ENCODE data around the gene SAT1. TPM values are rescaled to one million over a fixed set of nuclear protein-coding genes. Genes with fewer than 3 reads are reported as not detected.
"Not testable (repeated sequence)": the region's sequence is repeated elsewhere in the genome, so short reads cannot be mapped to it uniquely, and the experiment has no call there.

The SAT1 gene
- total RNA-seq (2014; rRNA removed; shearing (Covaris generic)): 480 and 515 TPM in 2 replicates
- 235 and 261 TPM in 2 replicates for polyA plus RNA-seq (2015; cell fraction: cytosol; rRNA removed)
- 8,783 and 10,421 TPM in 2 replicates for polyA plus RNA-seq (2015; cell fraction: nucleus; rRNA removed)

GRCh38 chrX:23782863-23783588 lies at the start of gene SAT1:
SAT1 (plus strand) TSS chrX:23783173; CDS start chrX:23783352, 179 bp downstream.
- in situ Hi-C loops (cut with HindIII; ENCODE audit: low pct_unique_long_range_greater_than_20kb, low sequenced_read_pairs): no loop called here
- peak; percentile 96 for DNase-seq (ENCODE audit: low read depth, low spot score)

GRCh38 chrX:23736030-23736429 lies 46.9 kb upstream of the SAT1 start:
- DNase-seq (ENCODE audit: low read depth, low spot score): no peak
- in situ Hi-C loops (cut with HindIII; ENCODE audit: low pct_unique_long_range_greater_than_20kb, low sequenced_read_pairs): no loop called here

GRCh38 chrX:23737413-23737812 lies 45.6 kb upstream of the SAT1 start:
- no peak for DNase-seq (ENCODE audit: low read depth, low spot score)
- in situ Hi-C loops (cut with HindIII; ENCODE audit: low pct_unique_long_range_greater_than_20kb, low sequenced_read_pairs): no loop called here

- in situ Hi-C loops (cut with HindIII; ENCODE audit: low pct_unique_long_range_greater_than_20kb, low sequenced_read_pairs): no loop called here
- peak; percentile 62 for DNase-seq (ENCODE audit: low read depth, low spot score)
These were observed 40.7 kb upstream of the SAT1 start for GRCh38 chrX:23742174-23742696.

GRCh38 chrX:23742697-23743622 lies 40.0 kb upstream of the SAT1 start, which contains the start of gene ACOT9:
ACOT9 (minus strand) TSS chrX:23743276; CDS start chrX:23743144, 132 bp downstream.
- in situ Hi-C loops (cut with HindIII; ENCODE audit: low pct_unique_long_range_greater_than_20kb, low sequenced_read_pairs): no loop called here

GRCh38 chrX:23743623-23743971 lies 39.4 kb upstream of the SAT1 start:
- DNase-seq (ENCODE audit: low read depth, low spot score): not testable (repeated sequence)

More at GRCh38 chrX:23742697-23743622, 40.0 kb upstream of the SAT1 start, which contains the start of gene ACOT9:
- DNase-seq (ENCODE audit: low read depth, low spot score): peak; percentile 93

GRCh38 chrX:23745786-23746185 lies 37.2 kb upstream of the SAT1 start:
- no peak for DNase-seq (ENCODE audit: low read depth, low spot score)
- in situ Hi-C loops (cut with HindIII; ENCODE audit: low pct_unique_long_range_greater_than_20kb, low sequenced_read_pairs): no loop called here

More at GRCh38 chrX:23743623-23743971, 39.4 kb upstream of the SAT1 start:
- in situ Hi-C loops (cut with HindIII; ENCODE audit: low pct_unique_long_range_greater_than_20kb, low sequenced_read_pairs): not testable (repeated sequence)

GRCh38 chrX:23749129-23749528 lies 33.8 kb upstream of the SAT1 start:
- in situ Hi-C loops (cut with HindIII; ENCODE audit: low pct_unique_long_range_greater_than_20kb, low sequenced_read_pairs): no loop called here
- DNase-seq (ENCODE audit: low read depth, low spot score): no peak

- no peak for DNase-seq (ENCODE audit: low read depth, low spot score)
- in situ Hi-C loops (cut with HindIII; ENCODE audit: low pct_unique_long_range_greater_than_20kb, low sequenced_read_pairs): no loop called here
These were observed 33.4 kb upstream of the SAT1 start for GRCh38 chrX:23749576-23749975.

- in situ Hi-C loops (cut with HindIII; ENCODE audit: low pct_unique_long_range_greater_than_20kb, low sequenced_read_pairs): no loop called here
- DNase-seq (ENCODE audit: low read depth, low spot score): peak; percentile 5
These were observed 30.1 kb upstream of the SAT1 start for GRCh38 chrX:23752740-23753415.

- DNase-seq (ENCODE audit: low read depth, low spot score): no peak
- in situ Hi-C loops (cut with HindIII; ENCODE audit: low pct_unique_long_range_greater_than_20kb, low sequenced_read_pairs): no loop called here
These were observed 28.3 kb upstream of the SAT1 start for GRCh38 chrX:23754664-23755063.

- in situ Hi-C loops (cut with HindIII; ENCODE audit: low pct_unique_long_range_greater_than_20kb, low sequenced_read_pairs): no loop called here
- DNase-seq (ENCODE audit: low read depth, low spot score): peak; percentile 74
These were observed 26.8 kb upstream of the SAT1 start for GRCh38 chrX:23756165-23756564.

- DNase-seq (ENCODE audit: low read depth, low spot score): no peak
- in situ Hi-C loops (cut with HindIII; ENCODE audit: low pct_unique_long_range_greater_than_20kb, low sequenced_read_pairs): no loop called here
These were observed 23.2 kb upstream of the SAT1 start for GRCh38 chrX:23759821-23760220.

GRCh38 chrX:23764188-23764984 lies 18.6 kb upstream of the SAT1 start:
- DNase-seq (ENCODE audit: low read depth, low spot score): no peak
- in situ Hi-C loops (cut with HindIII; ENCODE audit: low pct_unique_long_range_greater_than_20kb, low sequenced_read_pairs): no loop called here

- no peak for DNase-seq (ENCODE audit: low read depth, low spot score)
- in situ Hi-C loops (cut with HindIII; ENCODE audit: low pct_unique_long_range_greater_than_20kb, low sequenced_read_pairs): no loop called here
These were observed 17.5 kb upstream of the SAT1 start for GRCh38 chrX:23765449-23765848.

- no peak for DNase-seq (ENCODE audit: low read depth, low spot score)
- in situ Hi-C loops (cut with HindIII; ENCODE audit: low pct_unique_long_range_greater_than_20kb, low sequenced_read_pairs): no loop called here
These were observed 17.1 kb upstream of the SAT1 start for GRCh38 chrX:23765868-23766267.
